HepG2 (cell line): Measurements from ENCODE around the gene DNAJC1. TPM values are rescaled to one million over a fixed set of nuclear protein-coding genes. Genes with fewer than 3 reads are reported as not detected.

Source experiments
- ATAC-seq: fragments of 200-7000 bp; cut with Tn5 transposase; 3 replicates; pipeline ENCODE4 v1.9.1; 2020; ENCODE audit warnings: mild to moderate bottlenecking, moderate library complexity
- BruUV-seq: library from RNA; stranded (reverse); fragments of 400-500 nt; replicated peaks from 2 replicates; lab custom pipeline; 2021; lab: Mats Ljungman, UMichigan
- CTCF ChIA-PET: fragments of 300-600 bp; formaldehyde crosslinking; extraction: SDS; loops from one replicate; lab custom pipeline; 2021; ENCODE audit warnings: low total read pairs, inconsistent platforms, low intra/inter-chr PET ratio; lab: Yijun Ruan, JAX
- POLR2A ChIA-PET: fragments of 350-600 bp; sonication (Branson Sonifier 250); formaldehyde crosslinking; loops from one replicate; lab custom pipeline; 2020; ENCODE audit warnings: antibody characterized with exemption, inconsistent platforms; lab: Yijun Ruan, JAX
- DNase-seq: peaks from one replicate; pipeline ENCODE4 v3.0.0-alpha.2; 2015; ENCODE audit warnings: low spot score
- FAIRE-seq: peaks from 3 replicates; lab custom pipeline; 2011; peaks lifted over from hg19 to GRCh38; lab: Jason Lieb, UNC
- H2AFZ ChIP-seq: one replicate; pipeline ENCODE4 v1.6.1; 2011; ENCODE audit warnings: low read length, inconsistent platforms
- H3K27ac ChIP-seq: fragments of 300-600 bp; 3 replicates; pipeline ENCODE4 v1.8.0; 2011; ENCODE audit warnings: mixed run types, mild to moderate bottlenecking, mixed read lengths, low read length, inconsistent platforms; ENCODE audit not compliant: insufficient read depth; ENCODE audit errors: extremely low read length
- H3K27me3 ChIP-seq, 2 experiments: fragments of 200-600 bp in 1 of 2; 2 replicates in 1 of 2; 3 replicates in 1 of 2; pipeline versions ENCODE4 v1.6.0 to v1.8.0; 2011; ENCODE audit warnings: low read length in 2 of 2, mild to moderate bottlenecking in 2 of 2, moderate library complexity in 2 of 2, inconsistent platforms in 1 of 2; ENCODE audit not compliant: insufficient read depth in 2 of 2, control insufficient read depth in 1 of 2
- H3K36me3 ChIP-seq, 2 experiments: fragments of 200-600 bp in 1 of 2; replicated peaks in 1 of 2; 2 replicates in 1 of 2; 3 replicates in 1 of 2; pipeline versions ENCODE4 v1.5.1 to v1.8.0; 2011; ENCODE audit warnings: low read length in 2 of 2, inconsistent platforms in 1 of 2; ENCODE audit not compliant: insufficient read depth in 2 of 2, control insufficient read depth in 1 of 2
- H3K4me1 ChIP-seq: 2 replicates; pipeline ENCODE4 v1.5.1; 2012; ENCODE audit warnings: low read length, inconsistent platforms; ENCODE audit not compliant: insufficient read depth
- H3K4me2 ChIP-seq: 2 replicates; pipeline ENCODE4 v1.6.0; 2011; ENCODE audit warnings: low read depth, low read length, inconsistent platforms
- H3K4me3 ChIP-seq, 3 experiments: fragments of 200-600 bp in 1 of 3; sonication (generic), shearing (Covaris generic) in 1 of 3; replicated peaks in 1 of 3; 2 replicates each; pipeline ENCODE4 v1.5.1; 2011 to 2016; ENCODE audit warnings: low read length in 3 of 3, inconsistent platforms in 2 of 3, low read depth in 2 of 3, mild to moderate bottlenecking in 2 of 3, control low read depth in 1 of 3, mixed read lengths in 1 of 3; ENCODE audit not compliant: insufficient read depth in 1 of 3
- H3K79me2 ChIP-seq: one replicate; pipeline ENCODE4 v1.6.1; 2011; ENCODE audit warnings: low read length, inconsistent platforms; ENCODE audit not compliant: insufficient read depth
- H3K9ac ChIP-seq: 2 replicates; pipeline ENCODE4 v1.6.0; 2011; ENCODE audit warnings: mild to moderate bottlenecking, low read depth, low read length, inconsistent platforms; ENCODE audit not compliant: insufficient read depth
- H3K9me3 ChIP-seq: 2 replicates; pipeline ENCODE4 v1.5.1; 2012; ENCODE audit warnings: mild to moderate bottlenecking, low read length
- H4K20me1 ChIP-seq: 2 replicates; pipeline ENCODE4 v1.6.0; 2011; ENCODE audit warnings: inconsistent platforms, mild to moderate bottlenecking, low read length, moderate library complexity; ENCODE audit not compliant: insufficient read depth
- ARID5B ChIP-seq: IDR thresholded peaks from 2 replicates; pipeline ENCODE4 v1.4.0; 2020; ENCODE audit warnings: mild to moderate bottlenecking, missing genetic modification reagents
- ATF7 ChIP-seq, 2 experiments: fragments of 450-650 bp in 1 of 2; sonication (generic) in 1 of 2; formaldehyde crosslinking in 1 of 2; IDR thresholded peaks; 2 replicates each; pipeline versions ENCODE4 v1.4.0 to v1.6.1; 2016 to 2020; ENCODE audit warnings: antibody characterized with exemption in 1 of 2, mild to moderate bottlenecking in 1 of 2, missing genetic modification reagents in 1 of 2
- CREB1 ChIP-seq, 2 experiments: fragments of 450-650 bp in 1 of 2; IDR thresholded peaks; 2 replicates each; pipeline ENCODE4 v1.6.1; 2016 to 2017; ENCODE audit warnings: control low read depth in 1 of 2, mild to moderate bottlenecking in 1 of 2, missing compliant biosample characterization in 1 of 2, missing genetic modification characterization in 1 of 2
- ELF3 ChIP-seq: IDR thresholded peaks from 2 replicates; pipeline ENCODE4 v1.6.1; 2016; ENCODE audit warnings: missing genetic modification reagents, missing compliant biosample characterization
- MAFF ChIP-seq: IDR thresholded peaks from 2 replicates; pipeline ENCODE4 v1.6.1; 2011; ENCODE audit warnings: low read depth, low read length, improper control_type of control experiment
- MAFK ChIP-seq, 2 experiments: IDR thresholded peaks in 1 of 2; conservative IDR thresholded peaks in 1 of 2; 2 replicates each; pipeline ENCODE4 v1.6.1; 2011; ENCODE audit warnings: improper control_type of control experiment in 2 of 2, low read length in 2 of 2
- ZIK1 ChIP-seq: sonication (generic); formaldehyde crosslinking; IDR thresholded peaks from 2 replicates; pipeline ENCODE4 v1.5.0; 2020; ENCODE audit warnings: mild to moderate bottlenecking, low read depth, missing genetic modification reagents, borderline replicate concordance
- ZNF773 ChIP-seq: sonication (generic); formaldehyde crosslinking; IDR thresholded peaks from 2 replicates; pipeline ENCODE4 v1.4.0; 2020; ENCODE audit warnings: missing genetic modification reagents, borderline replicate concordance
- WGBS: methylation state at CpG from one replicate; pipeline ENCODE4 v1.1.6; 2017; ENCODE audit warnings: low lambda C conversion rate; 5-methylcytosine and 5-hydroxymethylcytosine counted together
- in situ Hi-C: cut with HindIII; loops from 2 replicates; pipeline ENCODE4 v1.10.0; 2017; ENCODE audit warnings: low pct_unique_long_range_greater_than_20kb; ENCODE audit not compliant: extremely low pct_ligation_motif_present
- intact Hi-C: fragments of 100-400 bp; cut with micrococcal nuclease; formaldehyde crosslinking; loops from one replicate; pipeline ENCODE4 v1.10.0; 2022; ENCODE audit not compliant: unreplicated experiment
- polyA plus RNA-seq, 8 experiments: library from polyadenylated mRNA; depleted of rRNA in 3 of 8; stranded (reverse) in 7 of 8; unstranded in 1 of 8; fragments of >200 nt; fragmentation: Illumina TruSeq in 4 of 8; extraction: Trizol in 4 of 8; gene quantifications; 2 replicates each; pipeline versions ENCODE4 v1.2.1 to v1.2.3, GENCODE V29; 2011 to 2016; ENCODE audit warnings: low read depth in 4 of 8, missing spikeins in 1 of 8, mixed read lengths in 1 of 8; ENCODE audit not compliant: insufficient read depth in 1 of 8
- total RNA-seq, 5 experiments: library from RNA; depleted of rRNA; stranded (reverse); fragments of >200 nt; fragmentation: Illumina TruSeq; extraction: Trizol; gene quantifications; 2 replicates each; pipeline ENCODE4 v1.2.3, GENCODE V29; 2016; ENCODE audit warnings: low read depth in 1 of 5

Gene DNAJC1
- total and polyA plus RNA-seq, 2 of the 13 experiments (the other 11 are each of a cell fraction or from before 2014, with no cell fraction given) = 9.9 to 16.6 TPM

GRCh38 chr10:21946946-21947345, 56.6 kb downstream of the DNAJC1 start:
- no peak overlapping the region for H2AFZ ChIP-seq
- ATAC-seq = no peak
- H3K27me3 ChIP-seq = no peaks in the 10 kb centered on the region
- no peak overlapping the region for H3K27ac ChIP-seq
- no peaks in the 10 kb centered on the region for H3K4me1 ChIP-seq
- no peaks in the 10 kb centered on the region for H3K36me3 ChIP-seq
- in situ Hi-C loops = no loop called here
- no peaks in the 10 kb centered on the region for H3K9me3 ChIP-seq
- intact Hi-C loops = no loop called here
- no peak overlapping the region for H3K4me2 ChIP-seq
- CTCF ChIA-PET = no interaction called here
- H3K4me3 ChIP-seq = no peak overlapping the region
- H4K20me1 ChIP-seq = no peaks in the 10 kb centered on the region
- BruUV-seq = no TSS peak
- H3K9ac ChIP-seq = no peak overlapping the region
- POLR2A ChIA-PET = no interaction called here
- no peak for FAIRE-seq
- no peak for DNase-seq
- TF ChIP-seq ZNF773 (CRISPR knock-in tag) (no peak), ATF7 (IDR thresholded peaks at IDR 0.05) (peak; percentile 54), ATF7 (CRISPR knock-in tag; IDR thresholded peaks at IDR 0.05) (no peak), CREB1 (IDR thresholded peaks at IDR 0.05) (0 out of 2 replicates have a peak, but pooled peaks have one; percentile 28), CREB1 (CRISPR knock-in tag; IDR thresholded peaks at IDR 0.05) (no peak)
- H3K79me2 ChIP-seq = no peaks in the 10 kb centered on the region

GRCh38 chr10:21944727-21945386, 58.7 kb downstream of the DNAJC1 start:
- no peak for DNase-seq
- H3K4me2 ChIP-seq = no peak overlapping the region
- H4K20me1 ChIP-seq = no peaks in the 10 kb centered on the region
- ATAC-seq = no peak
- WGBS = 90% methylated on average over 2 of the region's 2 CpGs
- no peaks in the 10 kb centered on the region for H3K36me3 ChIP-seq
- no peaks in the 10 kb centered on the region for H3K4me1 ChIP-seq
- POLR2A ChIA-PET = no interaction called here
- CTCF ChIA-PET = no interaction called here
- H3K9me3 ChIP-seq = no peaks in the 10 kb centered on the region
- H2AFZ ChIP-seq = no peak overlapping the region
- no peak overlapping the region for H3K9ac ChIP-seq
- no peak overlapping the region for H3K27ac ChIP-seq
- BruUV-seq = no TSS peak
- in situ Hi-C loops = no loop called here
- no peaks in the 10 kb centered on the region for H3K79me2 ChIP-seq
- FAIRE-seq = no peak
- H3K27me3 ChIP-seq = no peaks in the 10 kb centered on the region
- peak; percentile 49 to 70; a peak in 2 of 4 replicates for TF ChIP-seq MAFK (conservative IDR thresholded peaks at IDR 0.05 in 1 of 2, IDR thresholded peaks at IDR 0.05 in 1 of 2; ENCODE audit: low read length in 2 of 2)
- TF ChIP-seq ARID5B (CRISPR knock-in tag) = no peak
- peak; percentile 57; the same call in 1 of the 2 replicates for TF ChIP-seq MAFF
- no peak for TF ChIP-seq ZIK1
- no peak for TF ChIP-seq ELF3
- H3K4me3 ChIP-seq = no peak overlapping the region
- intact Hi-C loops = no loop called here
